Mammary epithelial cell (primary cell): ENCODE results near the gene PDE1C.

Source experiments
- EZH2 ChIP-seq: IDR thresholded peaks from 2 replicates; pipeline ENCODE4 v1.6.1; 2012; ENCODE audit warnings: low read length, inconsistent platforms, borderline replicate concordance
- TF ChIP-seq, protein P1 (sequence below), 2 donors: IDR thresholded peaks in 1 of 2; conservative IDR thresholded peaks in 1 of 2; 2 replicates each; pipeline ENCODE4 v1.5.1; 2011 to 2012; ENCODE audit warnings: inconsistent platforms in 2 of 2, low read length in 2 of 2, mild to moderate bottlenecking in 2 of 2, control low read depth in 1 of 2, low read depth in 1 of 2; ENCODE audit not compliant: insufficient read depth in 1 of 2; ENCODE audit errors: extremely low read depth in 1 of 2

DNA sequence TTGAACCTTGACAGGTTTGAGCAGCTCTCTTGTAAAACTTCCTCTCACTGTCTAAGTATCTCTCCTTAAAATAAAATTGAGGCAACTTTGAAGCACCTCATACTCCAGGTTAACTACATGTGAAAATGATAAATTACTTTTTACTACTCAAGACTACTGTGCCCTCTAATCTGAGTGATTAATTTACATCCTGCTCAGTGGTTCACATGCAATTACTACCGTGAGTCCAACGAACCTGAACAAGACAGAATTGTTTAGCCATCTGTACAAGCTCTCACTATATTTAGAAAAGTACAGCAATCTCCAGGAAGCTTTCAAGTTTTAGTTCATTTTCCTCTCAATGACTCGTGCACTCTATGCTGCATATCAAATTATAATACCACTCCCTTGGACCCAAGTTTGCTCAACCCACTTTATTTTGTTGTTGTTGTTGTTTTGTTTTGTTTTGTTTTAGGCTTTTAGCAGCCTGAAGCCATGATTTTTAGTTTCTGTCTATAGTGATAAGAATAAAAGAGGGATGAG, 21.2 kb downstream of the PDE1C start:
- TF ChIP-seq, protein P1, sequence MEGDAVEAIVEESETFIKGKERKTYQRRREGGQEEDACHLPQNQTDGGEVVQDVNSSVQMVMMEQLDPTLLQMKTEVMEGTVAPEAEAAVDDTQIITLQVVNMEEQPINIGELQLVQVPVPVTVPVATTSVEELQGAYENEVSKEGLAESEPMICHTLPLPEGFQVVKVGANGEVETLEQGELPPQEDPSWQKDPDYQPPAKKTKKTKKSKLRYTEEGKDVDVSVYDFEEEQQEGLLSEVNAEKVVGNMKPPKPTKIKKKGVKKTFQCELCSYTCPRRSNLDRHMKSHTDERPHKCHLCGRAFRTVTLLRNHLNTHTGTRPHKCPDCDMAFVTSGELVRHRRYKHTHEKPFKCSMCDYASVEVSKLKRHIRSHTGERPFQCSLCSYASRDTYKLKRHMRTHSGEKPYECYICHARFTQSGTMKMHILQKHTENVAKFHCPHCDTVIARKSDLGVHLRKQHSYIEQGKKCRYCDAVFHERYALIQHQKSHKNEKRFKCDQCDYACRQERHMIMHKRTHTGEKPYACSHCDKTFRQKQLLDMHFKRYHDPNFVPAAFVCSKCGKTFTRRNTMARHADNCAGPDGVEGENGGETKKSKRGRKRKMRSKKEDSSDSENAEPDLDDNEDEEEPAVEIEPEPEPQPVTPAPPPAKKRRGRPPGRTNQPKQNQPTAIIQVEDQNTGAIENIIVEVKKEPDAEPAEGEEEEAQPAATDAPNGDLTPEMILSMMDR (conservative IDR thresholded peaks at IDR 0.05 in 1 of 2, IDR thresholded peaks at IDR 0.05 in 1 of 2; ENCODE audit: extremely low read depth in 1 of 2, insufficient read depth in 1 of 2, low read depth in 1 of 2, low read length in 2 of 2): no peak
- TF ChIP-seq EZH2: no peak
